RWPE1 (cell line): ENCODE measurements around the gene DDI2.

ENCODE experiments used
- CTCF ChIA-PET: fragments of 350-600 bp; sonication (Branson Sonifier 250); formaldehyde crosslinking; extraction: SDS; loops from one replicate; lab custom pipeline; 2021; lab: Yijun Ruan, JAX
- POLR2A ChIA-PET: fragments of 400-600 bp; formaldehyde crosslinking; extraction: SDS; loops from one replicate; lab custom pipeline; 2020; ENCODE audit warnings: antibody characterized with exemption; ENCODE audit not compliant: low non-redundant PET; lab: Yijun Ruan, JAX
- DNase-seq: peaks from one replicate; pipeline ENCODE4 v3.0.0; 2012; ENCODE audit warnings: low spot score
- H3K27ac ChIP-seq: fragments of 450-650 bp; 2 replicates; pipeline ENCODE4 v1.5.1; 2017
- CTCF ChIP-seq: fragments of 450-650 bp; conservative IDR thresholded peaks from 2 replicates; pipeline ENCODE4 v1.5.1; 2017; ENCODE audit warnings: low read depth, mild to moderate bottlenecking

DDI2 gene

GRCh38 chr1:15575549-15576150 is 41.6 kb upstream of the DDI2 start:
- CTCF ChIA-PET = no interaction called here

DNA sequence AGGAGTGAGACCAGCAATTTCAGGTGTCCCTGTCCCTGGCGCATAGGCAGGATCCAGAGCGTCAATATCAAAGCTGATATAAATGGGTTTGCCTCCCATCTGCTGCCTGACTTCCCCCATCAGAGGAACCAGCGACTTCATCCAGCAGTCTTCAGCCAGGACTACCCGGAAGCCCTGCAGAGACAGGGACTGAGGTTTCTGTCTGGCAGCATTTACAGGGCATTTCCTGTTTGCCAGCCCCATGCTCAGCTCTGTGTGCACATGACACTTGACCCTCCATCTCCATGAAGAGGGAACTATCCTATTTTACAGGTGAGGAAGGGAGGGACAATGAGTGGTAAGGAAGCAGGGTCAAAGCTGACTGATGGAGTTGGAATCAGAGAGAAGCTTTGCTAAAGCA is 39.6 kb upstream of the DDI2 start:
- H3K27ac ChIP-seq = 0 out of 2 replicates have a peak overlapping the region, but pooled peaks have one; percentile 18
- no peak for TF ChIP-seq CTCF
- ChIA-PET CTCF (no interaction called here), POLR2A (no interaction called here)
- DNase-seq = no peak

More at GRCh38 chr1:15575549-15576150, 41.6 kb upstream of the DDI2 start:
- no peak for DNase-seq
- POLR2A ChIA-PET = no interaction called here
- TF ChIP-seq CTCF = no peak
- no peak overlapping the region for H3K27ac ChIP-seq

DNA sequence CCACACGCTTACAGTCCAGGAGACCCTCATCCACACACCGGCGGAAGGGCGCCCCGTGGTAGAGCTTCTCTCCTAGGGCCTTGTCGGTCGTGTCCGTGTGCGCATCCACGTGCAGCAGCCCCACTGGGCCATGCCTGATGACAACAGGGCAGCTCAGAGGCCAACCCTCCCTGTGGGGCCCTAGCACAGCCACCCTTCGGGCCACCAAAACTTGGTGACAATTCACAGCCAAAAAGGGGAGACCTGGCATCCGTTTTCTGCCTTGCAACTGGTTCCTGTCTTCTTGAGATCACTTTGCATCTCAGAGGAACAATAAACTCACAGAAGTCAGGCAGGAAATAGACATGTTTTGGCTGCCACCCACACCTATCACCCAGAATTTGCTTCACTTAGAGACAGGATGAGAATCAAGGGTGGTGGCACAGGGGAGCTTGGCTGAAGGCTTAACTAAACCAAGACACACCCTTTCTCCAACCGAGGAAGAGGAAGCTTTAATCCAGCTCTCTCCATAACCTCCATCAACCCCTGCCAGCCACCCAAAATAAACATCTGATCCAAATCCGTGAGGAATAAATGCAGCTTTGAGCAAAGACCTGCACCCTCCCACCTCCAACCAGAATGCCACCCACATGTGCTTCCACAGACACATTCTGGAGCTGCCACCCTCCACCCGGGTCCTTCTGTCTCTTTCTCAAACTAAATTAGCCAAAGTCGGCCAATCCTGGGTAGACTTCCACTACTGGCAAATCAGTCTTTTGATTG is 38.2 kb upstream of the DDI2 start:
- no peak for TF ChIP-seq CTCF
- POLR2A ChIA-PET = no interaction called here
- no peak for DNase-seq
- CTCF ChIA-PET = no interaction called here
- no peak overlapping the region for H3K27ac ChIP-seq

GRCh38 chr1:15579683-15580047 is 37.6 kb upstream of the DDI2 start:
- ChIA-PET CTCF (no interaction called here), POLR2A (no interaction called here)
- no peak overlapping the region for H3K27ac ChIP-seq
- TF ChIP-seq CTCF = no peak
- DNase-seq = no peak

DNA sequence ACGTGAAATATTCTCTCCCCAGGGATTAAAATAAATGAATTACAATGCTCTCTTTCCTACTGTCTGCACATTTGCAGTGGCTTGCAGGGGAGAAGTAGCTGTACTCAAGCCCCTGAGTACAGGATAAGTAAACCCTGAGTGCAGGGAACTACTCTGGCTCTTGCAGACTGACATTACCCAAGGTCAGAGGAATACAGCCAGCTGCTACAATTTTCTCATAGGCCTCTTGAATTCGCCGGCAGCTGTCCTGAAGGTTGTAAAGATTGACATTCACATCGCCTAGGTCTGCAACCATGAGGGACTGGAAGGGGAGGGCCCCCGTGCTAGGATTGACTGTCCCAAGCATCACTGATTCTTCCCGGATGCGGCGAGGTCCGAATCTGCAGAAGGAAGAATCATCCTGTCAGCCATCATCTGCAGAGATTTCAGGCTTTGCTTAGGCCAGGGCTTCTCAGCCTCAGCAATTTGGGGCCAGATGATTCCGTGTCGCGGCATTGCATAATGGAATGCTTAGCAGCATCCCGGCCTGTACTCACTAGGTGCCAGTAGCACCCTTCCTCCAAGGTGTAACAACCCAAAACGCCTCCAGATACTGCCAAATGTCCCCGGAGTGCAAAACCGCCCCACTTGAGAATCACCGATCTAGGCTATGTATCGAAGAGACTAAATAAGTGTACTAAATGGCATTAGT is 34.1 kb upstream of the DDI2 start:
- CTCF ChIA-PET = no interaction called here
- no peak for TF ChIP-seq CTCF
- no peak for DNase-seq
- POLR2A ChIA-PET = no interaction called here
- no peak overlapping the region for H3K27ac ChIP-seq

GRCh38 chr1:15584489-15585363 is 32.5 kb upstream of the DDI2 start, which contains the start of gene AGMAT:
TSS of gene AGMAT (minus strand) at chr1:15585051. CDS start at chr1:15584967, 84 bp downstream.
- ChIA-PET CTCF (interaction anchor here (0.6 kb wide), 2 partner anchors 17 to 105 kb away, joined by 3 read pairs; no protein-coding TSS in a partner anchor), POLR2A (no interaction called here)
- DNase-seq = no peak
- peak; percentile 34 for TF ChIP-seq CTCF
- H3K27ac ChIP-seq = peak within 1 kb of the TSS; percentile 19
